ENCODE measurements around the gene CCR2. TPM values are rescaled to one million over a fixed set of nuclear protein-coding genes. Genes with fewer than 3 reads are reported as not detected.
A peak's percentile ranks its signal among the peaks of the same experiment; 100 is the strongest.

The CCR2 gene
- total RNA-seq, 1 donor from 2014 or later, result 0.48 TPM

- no peak for ATAC-seq
Measured at GRCh38 chr3:46405301-46406019, 51.5 kb downstream of the CCR2 start.

GRCh38 chr3:46406443-46406787, 52.5 kb downstream of the CCR2 start:
- ATAC-seq, result no peak

GRCh38 chr3:46406788-46407611, 53.1 kb downstream of the CCR2 start, which contains the start of the genes CCR5AS and CCRL2:
Gene CCR5AS (minus strand): TSS chr3:46407066.
Gene CCRL2 (plus strand): TSS chr3:46407259. CDS start chr3:46408080, 821 bp downstream.
- ATAC-seq, result peak; percentile 72

GRCh38 chr3:46407970-46408369, 54.1 kb downstream of the CCR2 start:
- ATAC-seq, result no peak

GRCh38 chr3:46408853-46409252, 54.9 kb downstream of the CCR2 start:
- ATAC-seq, result no peak

- no peak for ATAC-seq
Measured at GRCh38 chr3:46409739-46410489, 56.0 kb downstream of the CCR2 start.

Other genes with a start within 250 kb of the CCR2 start
- 0.52 TPM for gene CCR1, start 145.8 kb upstream of the CCR2 start, total RNA-seq
- not detected for gene CCR3, start 111.7 kb upstream of the CCR2 start, total RNA-seq
- 0.28 TPM for gene CCR5, start 16.8 kb downstream of the CCR2 start, total RNA-seq
- 0.24 TPM for gene CCRL2, start 53.1 kb downstream of the CCR2 start, total RNA-seq
- gene LTF, start 110.8 kb downstream of the CCR2 start, total RNA-seq, result 108 TPM
- not detected for gene RTP3, start 143.9 kb downstream of the CCR2 start, total RNA-seq
- gene LRRC2, start 212.2 kb downstream of the CCR2 start, total RNA-seq, result 0.28 TPM